ENCODE data around the gene CENPP. TPM values are rescaled to one million over a fixed set of nuclear protein-coding genes. Genes with fewer than 3 reads are reported as not detected.

Gene CENPP
- 0.85 and 1.4 TPM in 2 replicates for total RNA-seq

DNA sequence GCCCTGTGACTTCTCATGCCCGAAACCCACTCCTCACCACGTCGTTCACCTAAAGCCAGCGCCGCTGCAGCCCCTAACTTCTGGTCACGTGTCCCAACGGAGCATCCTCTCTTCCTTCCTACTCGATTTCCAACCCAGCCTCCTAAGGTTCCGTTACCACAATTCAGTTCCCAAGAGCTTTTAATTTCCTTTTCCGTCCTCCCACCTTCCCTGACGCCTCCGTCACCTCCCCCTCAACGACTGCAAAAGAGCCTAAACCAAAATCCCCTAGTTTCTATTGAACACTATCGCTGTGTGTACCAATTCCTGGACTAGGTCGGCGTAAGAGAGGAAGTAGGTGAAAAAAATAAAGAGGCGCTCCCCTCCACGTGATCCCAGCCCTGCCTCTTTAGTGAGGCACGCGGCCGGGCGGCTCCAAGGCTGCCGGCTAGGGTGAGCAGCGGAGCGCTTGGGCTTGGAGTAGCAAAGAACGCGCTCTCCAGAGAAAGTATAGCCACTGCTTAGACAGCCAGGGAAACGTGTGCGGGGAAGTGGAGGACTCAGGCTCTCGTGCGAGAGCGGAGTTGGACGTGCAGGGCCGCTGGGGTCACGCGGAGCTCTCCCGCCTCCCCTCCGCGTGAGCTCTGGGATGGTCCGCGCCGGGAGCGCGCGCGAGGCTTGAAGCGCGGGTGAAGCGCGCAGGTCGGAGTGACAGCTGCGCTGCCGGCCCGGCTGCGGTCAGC lies at the start of gene CENPP, which contains the start of gene NOL8:
TSS of gene CENPP (plus strand) at position 685 of the 722 bp plus-strand sequence.
TSS of gene NOL8 (minus strand) at position 82 of the 722 bp plus-strand sequence. CDS start 1,189 bp downstream, outside the sequence.

DNA sequence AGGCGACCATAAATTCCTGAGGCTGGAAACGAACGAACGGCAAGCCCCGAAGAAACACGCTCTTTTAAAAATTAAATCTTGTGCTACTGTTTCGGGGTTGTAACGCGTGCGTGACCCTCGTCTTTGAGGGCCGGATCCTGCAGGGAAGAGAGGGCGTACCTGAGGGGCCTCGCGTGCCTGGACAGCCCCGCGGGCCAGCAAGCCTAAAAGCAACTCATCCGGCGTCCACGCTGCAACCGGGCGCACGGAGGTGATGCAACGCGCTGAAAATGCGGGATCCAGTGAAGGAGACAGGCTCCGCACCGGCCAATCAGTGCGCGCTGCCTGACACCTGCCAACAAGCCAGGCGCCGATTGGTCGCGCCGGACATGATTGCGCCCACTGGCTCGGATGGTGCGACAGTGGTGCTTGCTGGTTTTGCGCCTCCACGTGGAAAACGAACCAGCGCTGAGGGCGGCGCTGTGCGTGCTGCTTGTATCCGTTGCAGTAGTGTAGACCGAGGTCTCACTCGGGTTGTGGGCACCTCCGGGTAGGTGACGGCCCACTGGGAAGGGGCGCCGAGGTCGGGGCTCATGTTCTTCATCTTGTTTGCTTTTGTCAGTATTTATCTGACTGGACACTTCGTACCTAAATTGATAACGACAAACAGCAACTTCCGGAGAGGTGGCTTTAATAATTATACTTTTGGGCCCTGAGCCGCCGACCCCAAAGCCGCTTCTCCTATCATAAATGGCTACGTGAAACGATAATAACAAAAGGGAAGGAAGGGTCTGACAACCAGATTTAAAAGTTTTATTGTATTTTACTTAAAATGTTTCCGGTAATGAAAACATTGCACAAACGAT lies 32.1 kb upstream of the CENPP start, which contains the start of gene IARS1:
TSS of gene IARS1 (minus strand) at position 246 of the 845 bp plus-strand sequence. CDS start 4,278 bp downstream, outside the sequence.

DNA sequence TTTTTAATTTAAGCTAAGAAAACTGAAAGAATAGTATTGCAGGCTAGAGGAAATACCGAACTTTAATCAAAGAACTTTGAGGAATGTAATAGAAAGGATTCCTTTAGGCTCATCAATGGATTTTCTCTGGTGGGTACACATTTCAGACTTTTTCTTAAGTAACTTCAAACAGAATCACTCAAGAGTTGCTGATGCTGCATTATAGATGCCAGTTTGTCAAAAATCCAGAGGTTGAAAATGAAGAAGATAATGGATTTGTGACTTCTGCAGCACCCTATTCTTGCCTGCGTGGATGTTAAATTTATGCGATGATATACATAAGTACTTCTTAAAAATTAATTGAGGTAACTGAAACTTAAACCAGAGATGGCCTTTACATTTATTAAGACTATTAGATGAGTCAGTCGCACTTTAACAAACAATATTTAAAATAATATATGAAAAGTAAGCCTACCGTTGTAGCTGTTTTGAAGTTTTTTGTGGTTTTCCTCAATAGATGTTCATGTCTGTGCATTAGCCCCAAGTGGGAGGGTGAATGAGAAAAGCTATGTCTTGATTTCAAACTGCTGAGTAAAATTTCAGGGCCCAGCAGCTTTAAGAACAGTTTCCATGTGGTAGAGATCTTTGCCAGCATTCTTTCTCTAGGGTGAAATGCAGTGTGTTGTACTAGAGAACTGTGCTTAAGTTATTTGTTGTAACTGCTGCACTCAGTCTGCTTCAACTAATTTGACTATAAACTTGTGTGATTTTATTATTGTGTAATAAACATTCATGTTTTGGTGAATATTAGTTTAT lies 78.5 kb downstream of the CENPP start, which contains the start of gene OGN:
TSS of gene OGN (minus strand) at position 537 of the 795 bp plus-strand sequence. CDS start 1,171 bp downstream, outside the sequence.

GRCh38 chr9:92424340-92424739 lies 98.6 kb downstream of the CENPP start, which contains the start of gene OMD:
OMD (minus strand) TSS chr9:92424471; CDS start chr9:92417558, 6,913 bp downstream.

DNA sequence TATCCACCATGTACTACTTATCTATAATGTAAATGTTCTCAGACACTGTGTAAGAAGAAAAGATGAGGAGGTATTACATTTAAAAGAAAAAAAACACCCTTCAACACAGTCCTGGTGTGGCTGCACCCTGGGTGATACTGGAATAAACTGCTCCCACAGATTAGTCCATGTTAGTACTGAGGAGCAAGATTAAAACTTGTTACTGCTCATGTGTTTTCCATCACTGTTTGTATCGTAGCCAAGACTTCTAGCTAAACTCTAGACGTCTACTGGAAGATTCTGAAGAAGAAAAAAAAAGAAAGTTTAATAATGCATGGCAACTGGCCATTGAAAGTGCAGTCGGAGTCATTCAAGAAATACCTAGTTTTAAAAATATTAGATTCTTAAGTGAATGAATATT lies 156.6 kb downstream of the CENPP start, which contains the start of gene ASPN:
TSS of gene ASPN (minus strand) at position 178 of the 400 bp plus-strand sequence.

DNA sequence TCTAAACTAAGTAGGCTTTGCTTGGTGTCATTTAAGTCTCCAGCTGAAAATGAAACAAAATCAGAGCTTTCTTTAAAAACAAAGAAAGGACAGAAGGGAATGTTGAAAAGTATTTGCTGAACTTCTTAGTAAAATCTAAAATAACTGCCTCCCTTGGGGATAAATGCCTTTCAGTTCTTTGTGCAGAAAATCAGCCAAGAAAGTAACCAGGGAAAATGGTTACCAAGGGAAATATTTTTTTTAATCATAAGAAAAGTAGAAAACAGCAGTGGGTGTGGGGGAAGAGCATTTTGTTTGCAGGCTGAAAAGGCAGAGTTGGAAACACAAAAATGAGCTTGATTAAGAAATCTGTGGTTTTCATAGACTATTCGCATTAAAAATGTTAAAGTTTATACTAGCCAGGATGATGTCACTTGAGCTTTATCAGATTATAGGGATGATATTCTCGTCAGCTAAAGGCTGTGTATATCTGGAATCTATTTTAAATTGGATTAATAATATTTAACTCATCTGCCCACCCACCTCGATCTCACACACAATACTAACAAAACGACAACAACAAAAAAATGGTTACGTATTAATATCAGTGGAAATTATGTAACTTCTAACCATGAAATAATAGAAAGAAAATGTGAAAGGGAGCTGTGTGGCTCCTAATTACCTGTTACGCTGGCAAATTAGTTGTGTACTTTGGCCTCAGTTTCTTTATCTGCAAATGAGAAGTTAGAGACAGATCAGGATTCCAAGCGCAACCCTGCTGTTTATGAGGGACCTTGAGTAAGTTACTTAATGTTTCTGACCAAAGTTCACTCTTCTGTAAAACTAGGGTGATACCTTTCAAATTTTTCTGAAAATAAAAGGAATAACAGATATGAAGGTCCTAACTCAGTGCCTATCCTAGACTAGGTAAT lies 210.4 kb downstream of the CENPP start, which contains the start of gene ECM2:
TSS of gene ECM2 (minus strand) at position 51 of the 911 bp plus-strand sequence. CDS start 13,124 bp downstream, outside the sequence.

Other genes starting within 250 kb of the CENPP start
- gene SPTLC1, start 210.5 kb upstream of the CENPP start, total RNA-seq = 130 and 141 TPM in 2 replicates
- 344 and 547 TPM in 2 replicates for gene IARS1, start 32.3 kb upstream of the CENPP start, total RNA-seq
- 20.2 and 25.8 TPM in 2 replicates for gene NOL8, start 603 bp upstream of the CENPP start, total RNA-seq
- gene OGN, start 78.6 kb downstream of the CENPP start, total RNA-seq = not detected in 2 replicates
- not detected in 2 replicates for gene OMD, start 98.5 kb downstream of the CENPP start, total RNA-seq
- under 0.01 TPM in 1 of 2 replicates, not detected in the other for gene ASPN, start 156.6 kb downstream of the CENPP start, total RNA-seq
- gene ECM2, start 210.0 kb downstream of the CENPP start, total RNA-seq = 1.1 and 1.4 TPM in 2 replicates

Data from tracheal epithelial cell (primary cell).